Endothelial cell of umbilical vein (primary cell): ENCODE data around the gene SH3TC2. TPM values are rescaled to one million over a fixed set of nuclear protein-coding genes. Genes with fewer than 3 reads are reported as not detected.

Experiments
- BruUV-seq: library from RNA; stranded (reverse); fragments of 400-500 nt; replicated peaks from 2 replicates; lab custom pipeline; 2021; lab: Mats Ljungman, UMichigan
- CTCF ChIA-PET: fragments of 300-600, 350-600 bp; sonication (Branson Sonifier 250); formaldehyde crosslinking; loops from one replicate; lab custom pipeline; 2021; ENCODE audit warnings: antibody characterized with exemption, inconsistent platforms; lab: Charles Lee
- POLR2A ChIA-PET: fragments of 300-600, 350-600 bp; sonication (Branson Sonifier 250); formaldehyde crosslinking; loops from one replicate; lab custom pipeline; 2021; ENCODE audit warnings: antibody characterized with exemption, inconsistent platforms; lab: Charles Lee
- DNase-seq: peaks from one replicate; pipeline ENCODE4 v3.0.0-alpha.2; 2011; ENCODE audit warnings: low read depth, low spot score
- FAIRE-seq: peaks from 2 replicates; lab custom pipeline; 2011; peaks lifted over from hg19 to GRCh38; lab: Jason Lieb, UNC
- H2AFZ ChIP-seq: 2 replicates; pipeline ENCODE4 v1.6.0; 2012; ENCODE audit warnings: low read depth, low read length, control low read depth, inconsistent platforms
- H3K27ac ChIP-seq: 2 replicates; pipeline ENCODE4 v1.5.1; 2011; ENCODE audit warnings: low read depth, mild to moderate bottlenecking, control low read depth, low read length, moderate library complexity; ENCODE audit not compliant: insufficient read depth
- H3K27me3 ChIP-seq, 2 experiments: 2 replicates each; pipeline versions ENCODE4 v1.6.0 to v1.6.1; 2011; ENCODE audit warnings: low read length in 2 of 2, mixed read lengths in 1 of 2; ENCODE audit not compliant: control insufficient read depth in 2 of 2, insufficient read depth in 2 of 2
- H3K36me3 ChIP-seq, 2 experiments: 2 replicates in 1 of 2; 3 replicates in 1 of 2; pipeline ENCODE4 v1.5.1; 2011; ENCODE audit warnings: low read length in 2 of 2, mild to moderate bottlenecking in 1 of 2, moderate library complexity in 1 of 2; ENCODE audit not compliant: control insufficient read depth in 2 of 2, insufficient read depth in 2 of 2; ENCODE audit errors: extremely low read depth in 1 of 2
- H3K4me1 ChIP-seq: 3 replicates; pipeline ENCODE4 v1.5.1; 2011; ENCODE audit warnings: mild to moderate bottlenecking, low read length; ENCODE audit not compliant: control insufficient read depth, insufficient read depth; ENCODE audit errors: extremely low read depth
- H3K4me2 ChIP-seq: 2 replicates; pipeline ENCODE4 v1.6.1; 2011; ENCODE audit warnings: low read length, control low read depth, mixed read lengths; ENCODE audit not compliant: insufficient read depth
- H3K4me3 ChIP-seq, 3 experiments: fragments of 200-600 bp in 1 of 3; sonication (generic), shearing (Covaris generic) in 1 of 3; replicated peaks in 1 of 3; 2 replicates each; pipeline ENCODE4 v1.5.1; 2011 to 2016; ENCODE audit warnings: control low read depth in 3 of 3, low read length in 3 of 3, mild to moderate bottlenecking in 2 of 3, inconsistent platforms in 1 of 3, low read depth in 1 of 3, moderate library complexity in 1 of 3; ENCODE audit not compliant: insufficient read depth in 1 of 3
- H3K79me2 ChIP-seq: 2 replicates; pipeline ENCODE4 v1.6.0; 2012; ENCODE audit warnings: low read length, inconsistent platforms; ENCODE audit not compliant: control insufficient read depth, insufficient read depth
- H3K9ac ChIP-seq: replicated peaks from 2 replicates; pipeline ENCODE3; 2011; ENCODE audit warnings: low read length, control low read depth; ENCODE audit not compliant: insufficient read depth; ENCODE audit errors: extremely low read depth
- H3K9me1 ChIP-seq: replicated peaks from 3 replicates; pipeline ENCODE4 v1.6.0; 2011; ENCODE audit warnings: mild to moderate bottlenecking, low read length; ENCODE audit not compliant: control insufficient read depth, insufficient read depth; ENCODE audit errors: extremely low read depth
- H3K9me3 ChIP-seq: replicated peaks from 2 replicates; pipeline ENCODE4 v1.5.1; 2012; ENCODE audit warnings: low read length, inconsistent platforms; ENCODE audit not compliant: control insufficient read depth, insufficient read depth
- H4K20me1 ChIP-seq: replicated peaks from 2 replicates; pipeline ENCODE3; 2011; ENCODE audit warnings: mild to moderate bottlenecking, low read length; ENCODE audit not compliant: control insufficient read depth, insufficient read depth; ENCODE audit errors: extremely low read depth
- CTCF ChIP-seq, 2 donors: IDR thresholded peaks; 1 replicate in 1 of 2; 2 replicates in 1 of 2; pipeline ENCODE4 v1.5.1; 2011; ENCODE audit warnings: low read length in 2 of 2, mild to moderate bottlenecking in 2 of 2, moderate library complexity in 2 of 2, control low read depth in 1 of 2, inconsistent platforms in 1 of 2, low read depth in 1 of 2; ENCODE audit not compliant: insufficient read depth in 1 of 2; ENCODE audit errors: extremely low read depth in 1 of 2
- EZH2 ChIP-seq: IDR thresholded peaks from 2 replicates; pipeline ENCODE4 v1.6.1; 2012; ENCODE audit warnings: borderline replicate concordance, low read depth, mild to moderate bottlenecking, moderate library complexity, low read length, inconsistent platforms; ENCODE audit not compliant: severe bottlenecking
- FOS ChIP-seq: IDR thresholded peaks from 2 replicates; pipeline ENCODE4 v1.6.1; 2011; ENCODE audit warnings: mild to moderate bottlenecking, low read length, moderate library complexity, borderline replicate concordance; ENCODE audit not compliant: insufficient read depth
- GATA2 ChIP-seq: IDR thresholded peaks from 2 replicates; pipeline ENCODE4 v1.7.0; 2011; ENCODE audit warnings: low read depth, mild to moderate bottlenecking, moderate library complexity, mixed read lengths, low read length; ENCODE audit not compliant: insufficient read length, insufficient read depth
- JUN ChIP-seq: IDR thresholded peaks from 2 replicates; pipeline ENCODE4 v1.6.1; 2011; ENCODE audit warnings: borderline replicate concordance, low read depth; ENCODE audit not compliant: insufficient read length, insufficient read depth
- MAX ChIP-seq: IDR thresholded peaks from 2 replicates; pipeline ENCODE4 v1.6.1; 2011; ENCODE audit not compliant: insufficient read depth, insufficient read length
- MYC ChIP-seq: IDR thresholded peaks from one replicate; pipeline ENCODE4 v1.6.1; 2011; ENCODE audit warnings: mild to moderate bottlenecking, low read depth, low read length
- POLR2A ChIP-seq: IDR thresholded peaks from 2 replicates; pipeline ENCODE4 v1.6.1; 2012; ENCODE audit warnings: low read depth, mild to moderate bottlenecking, control low read depth, low read length
- POLR2AphosphoS5 ChIP-seq: IDR thresholded peaks from 2 replicates; pipeline ENCODE4 v1.6.1; 2012; ENCODE audit warnings: low read depth, mild to moderate bottlenecking, control low read depth, low read length, moderate library complexity; ENCODE audit not compliant: insufficient read depth
- dilution Hi-C: fragments of 300-500 bp; cut with MboI; formaldehyde crosslinking; loops from one replicate; pipeline ENCODE4 v1.15.0; 2019; ENCODE audit warnings: low sequenced_read_pairs; ENCODE audit not compliant: extremely low pct_ligation_motif_present
- intact Hi-C: fragments of 100-400 bp; cut with micrococcal nuclease; formaldehyde crosslinking; loops from one replicate; pipeline ENCODE4 v1.10.0; 2022
- polyA plus RNA-seq, 4 experiments: library from polyadenylated mRNA; depleted of rRNA in 3 of 4; stranded (reverse) in 3 of 4; unstranded in 1 of 4; fragments of >200 nt; gene quantifications; 2 replicates each; pipeline versions ENCODE4 v1.2.1 to v1.2.3, GENCODE V29; 2011 to 2012; ENCODE audit warnings: missing spikeins in 1 of 4
- total RNA-seq: library from RNA; stranded (reverse); gene quantifications from 2 replicates; pipeline ENCODE4 v1.2.3, GENCODE V29; 2021

Gene SH3TC2
- total and polyA plus RNA-seq, 2 donors (not counting 3 experiments of a cell fraction or from before 2014, with no cell fraction given): 0.91 to 4.3 TPM

DNA sequence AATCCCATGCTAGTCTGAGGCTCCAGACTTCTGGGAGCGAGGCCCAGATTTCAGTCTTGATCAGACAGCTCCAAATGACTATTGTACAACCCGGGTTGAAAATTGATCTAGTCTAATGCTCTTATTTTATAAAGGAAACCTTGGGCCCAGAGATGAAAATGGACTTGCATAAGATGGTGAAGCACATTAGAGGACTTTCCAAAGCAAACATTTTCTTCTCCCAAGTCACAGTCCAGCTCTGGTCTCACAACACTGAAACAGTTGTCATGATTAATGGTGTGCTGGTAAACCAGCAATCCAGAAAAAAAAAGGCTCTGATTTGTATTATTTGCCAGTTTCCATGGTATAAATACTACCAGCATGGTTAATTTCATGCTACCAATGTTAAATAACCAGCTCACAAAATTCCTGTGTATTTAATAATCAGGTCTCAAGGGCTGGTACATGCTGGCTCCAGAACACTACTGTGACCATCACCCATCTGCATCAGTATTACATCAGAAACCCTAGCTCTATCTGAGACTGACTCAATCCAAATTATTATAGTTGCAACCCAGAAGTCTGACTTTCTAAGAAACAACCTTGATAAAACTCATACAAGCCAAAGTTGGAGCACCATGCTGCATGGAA is 45.9 kb upstream of the SH3TC2 start:
- intact Hi-C loops: no loop called here
- no peaks in the 10 kb centered on the region for H3K36me3 ChIP-seq

More for the DNA sequence above, 45.9 kb upstream of the SH3TC2 start:
- Histone ChIP-seq H3K9me3 (no peaks in the 10 kb centered on the region), H3K27me3 (no peaks in the 10 kb centered on the region), H3K79me2 (no peaks in the 10 kb centered on the region), H3K4me2 (no peak overlapping the region), H3K4me3 (no peak overlapping the region), H3K9me1 (no peaks in the 10 kb centered on the region), H4K20me1 (no peaks in the 10 kb centered on the region), H3K27ac (no peak overlapping the region), H2AFZ (no peak overlapping the region), H3K4me1 (no peaks in the 10 kb centered on the region), H3K9ac (no peak overlapping the region)
- POLR2A ChIA-PET: no interaction called here
- TF ChIP-seq FOS (no peak), POLR2A (no peak), CTCF (IDR thresholded peaks at IDR 0.05; ENCODE audit: extremely low read depth in 1 of 2, insufficient read depth in 1 of 2, low read depth in 1 of 2, low read length in 2 of 2) (no peak), MYC (no peak), JUN (no peak), MAX (no peak), POLR2AphosphoS5 (no peak), EZH2 (no peak), GATA2 (no peak)
- DNase-seq: no peak
- no peak for FAIRE-seq
- dilution Hi-C loops: loop anchor here (25.0 kb wide), 1 partner anchor 371 kb away; no protein-coding TSS in a partner anchor
- BruUV-seq: no TSS peak
- CTCF ChIA-PET: interaction anchor here (1.0 to 2.0 kb wide), 4 partner anchors 14 to 378 kb away, joined by 3 to 8 read pairs (median 5); no protein-coding TSS in a partner anchor
